ENCODE measurements around the gene SLC36A2.

GRCh38 chr5:151318850-151319732 is 28.3 kb downstream of the SLC36A2 start:
- no peak for TF ChIP-seq CTCF (IDR thresholded peaks at IDR 0.05)
- no peak for TF ChIP-seq POLR2A (IDR thresholded peaks at IDR 0.05)
